Right lobe of liver (tissue), 4 donors: ENCODE results near the gene GALNT17.

Experiments
- POLR2A ChIP-seq: fragments of 450-650 bp; IDR thresholded peaks from one replicate; pipeline ENCODE4 v1.6.1; 2017; ENCODE audit warnings: antibody characterized with exemption, mild to moderate bottlenecking
- TF ChIP-seq, protein P1 (sequence below), 4 donors: fragments of 200-600 bp in 3 of 4; fragments of 450-650 bp in 1 of 4; IDR thresholded peaks; one replicate each; pipeline versions ENCODE4 v1.5.1 to v1.8.0; 2016 to 2022; ENCODE audit warnings: antibody characterized with exemption in 4 of 4, mild to moderate bottlenecking in 2 of 4
- donor health status: DM: no; HTN: no; CAD: no.
- donor health status: DM: no; HTN: no; CAD: no.
- donor health status: DM: no; HTN: yes; CAD: no.

- TF ChIP-seq, protein P1, sequence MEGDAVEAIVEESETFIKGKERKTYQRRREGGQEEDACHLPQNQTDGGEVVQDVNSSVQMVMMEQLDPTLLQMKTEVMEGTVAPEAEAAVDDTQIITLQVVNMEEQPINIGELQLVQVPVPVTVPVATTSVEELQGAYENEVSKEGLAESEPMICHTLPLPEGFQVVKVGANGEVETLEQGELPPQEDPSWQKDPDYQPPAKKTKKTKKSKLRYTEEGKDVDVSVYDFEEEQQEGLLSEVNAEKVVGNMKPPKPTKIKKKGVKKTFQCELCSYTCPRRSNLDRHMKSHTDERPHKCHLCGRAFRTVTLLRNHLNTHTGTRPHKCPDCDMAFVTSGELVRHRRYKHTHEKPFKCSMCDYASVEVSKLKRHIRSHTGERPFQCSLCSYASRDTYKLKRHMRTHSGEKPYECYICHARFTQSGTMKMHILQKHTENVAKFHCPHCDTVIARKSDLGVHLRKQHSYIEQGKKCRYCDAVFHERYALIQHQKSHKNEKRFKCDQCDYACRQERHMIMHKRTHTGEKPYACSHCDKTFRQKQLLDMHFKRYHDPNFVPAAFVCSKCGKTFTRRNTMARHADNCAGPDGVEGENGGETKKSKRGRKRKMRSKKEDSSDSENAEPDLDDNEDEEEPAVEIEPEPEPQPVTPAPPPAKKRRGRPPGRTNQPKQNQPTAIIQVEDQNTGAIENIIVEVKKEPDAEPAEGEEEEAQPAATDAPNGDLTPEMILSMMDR (IDR thresholded peaks at IDR 0.05), result no peak
- TF ChIP-seq POLR2A, result no peak
Measured at GRCh38 chr7:71682841-71683781, 551.2 kb downstream of the GALNT17 start.
